Glutamatergic neuron (in vitro differentiated cells): ENCODE results near the gene LEKR1. TPM values are rescaled to one million over a fixed set of nuclear protein-coding genes. Genes with fewer than 3 reads are reported as not detected.
"Not testable (repeated sequence)": the region's sequence is repeated elsewhere in the genome, so short reads cannot be mapped to it uniquely, and the experiment has no call there.

Source experiments
- DNase-seq: peaks from one replicate; pipeline ENCODE4 v3.0.0; 2022
- H3K27ac Mint-ChIP-seq: one replicate; pipeline ENCODE4 v1.8.0; 2020; ENCODE audit warnings: mild to moderate bottlenecking, mixed read lengths, inconsistent platforms; ENCODE audit not compliant: unreplicated experiment
- H3K27me3 Mint-ChIP-seq: one replicate; pipeline ENCODE4 v1.8.0; 2020; ENCODE audit warnings: mild to moderate bottlenecking, moderate library complexity, mixed read lengths, inconsistent platforms; ENCODE audit not compliant: unreplicated experiment
- H3K36me3 Mint-ChIP-seq: one replicate; pipeline ENCODE4 v1.8.0; 2020; ENCODE audit warnings: mild to moderate bottlenecking, mixed read lengths, inconsistent platforms; ENCODE audit not compliant: unreplicated experiment
- H3K4me1 Mint-ChIP-seq: one replicate; pipeline ENCODE4 v1.8.0; 2020; ENCODE audit warnings: mild to moderate bottlenecking, low read depth, mixed read lengths, inconsistent platforms; ENCODE audit not compliant: unreplicated experiment
- H3K4me3 Mint-ChIP-seq: one replicate; pipeline ENCODE4 v1.8.0; 2020; ENCODE audit warnings: mild to moderate bottlenecking, mixed read lengths, inconsistent platforms; ENCODE audit not compliant: unreplicated experiment
- H3K9me3 Mint-ChIP-seq: one replicate; pipeline ENCODE4 v1.8.0; 2020; ENCODE audit warnings: mild to moderate bottlenecking, moderate library complexity, mixed read lengths, inconsistent platforms; ENCODE audit not compliant: unreplicated experiment
- CTCF ChIP-seq: fragments of 200-600 bp; sonication (generic); IDR thresholded peaks from one replicate; pipeline ENCODE4 v1.5.0; 2021; ENCODE audit not compliant: partially characterized antibody, unreplicated experiment
- total RNA-seq: library from RNA; stranded (reverse); fragmentation: NEBNext Ultra II Directional; extraction: Animal tissue kit (Norgen Biotek cat#: 25700); gene quantifications from one replicate; pipeline ENCODE4 v1.2.1, GENCODE V29; 2021; ENCODE audit not compliant: unreplicated experiment

Gene LEKR1
- total RNA-seq, 1 donor from 2014 or later = 0.56 TPM

GRCh38 chr3:156957715-156958114 lies 131.6 kb downstream of the LEKR1 start:
- no peak for TF ChIP-seq CTCF
- H3K27me3 Mint-ChIP-seq = no peaks in the 10 kb centered on the region
- H3K36me3 Mint-ChIP-seq = no peaks in the 10 kb centered on the region
- no peak overlapping the region for H3K27ac Mint-ChIP-seq
- H3K9me3 Mint-ChIP-seq = peaks cover 1% of the 10 kb centered on the region
- H3K4me1 Mint-ChIP-seq = no peaks in the 10 kb centered on the region
- DNase-seq = no peak
- H3K4me3 Mint-ChIP-seq = no peak overlapping the region

GRCh38 chr3:156963096-156963495 lies 136.9 kb downstream of the LEKR1 start:
- H3K4me1 Mint-ChIP-seq = no peaks in the 10 kb centered on the region
- no peaks in the 10 kb centered on the region for H3K27me3 Mint-ChIP-seq
- no peaks in the 10 kb centered on the region for H3K36me3 Mint-ChIP-seq
- DNase-seq = no peak
- no peak for TF ChIP-seq CTCF
- H3K27ac Mint-ChIP-seq = no peak overlapping the region
- H3K9me3 Mint-ChIP-seq = peaks cover 3% of the 10 kb centered on the region
- no peak overlapping the region for H3K4me3 Mint-ChIP-seq

- H3K27ac Mint-ChIP-seq = no peak overlapping the region
- H3K36me3 Mint-ChIP-seq = no peaks in the 10 kb centered on the region
- peaks cover 2% of the 10 kb centered on the region for H3K27me3 Mint-ChIP-seq
- no peaks in the 10 kb centered on the region for H3K4me1 Mint-ChIP-seq
- no peak for DNase-seq
- H3K9me3 Mint-ChIP-seq = peaks cover 6% of the 10 kb centered on the region
- no peak for TF ChIP-seq CTCF
- H3K4me3 Mint-ChIP-seq = no peak overlapping the region
These were observed 138.4 kb downstream of the LEKR1 start for GRCh38 chr3:156964577-156964976.

- H3K4me1 Mint-ChIP-seq, H3K9me3 Mint-ChIP-seq, H3K36me3 Mint-ChIP-seq, H3K4me3 Mint-ChIP-seq, H3K27me3 Mint-ChIP-seq, DNase-seq, H3K27ac Mint-ChIP-seq: not testable (repeated sequence)
These were observed 140.2 kb downstream of the LEKR1 start for GRCh38 chr3:156966349-156966748.

- no peak for DNase-seq
- Mint-ChIP-seq H3K9me3 (peaks cover 3% of the 10 kb centered on the region), H3K27ac (no peak overlapping the region), H3K4me3 (no peak overlapping the region), H3K27me3 (peaks cover 2% of the 10 kb centered on the region), H3K4me1 (no peaks in the 10 kb centered on the region), H3K36me3 (no peaks in the 10 kb centered on the region)
- no peak for TF ChIP-seq CTCF
These were observed 147.8 kb downstream of the LEKR1 start for GRCh38 chr3:156973954-156974353.

GRCh38 chr3:156974931-156975330 lies 148.8 kb downstream of the LEKR1 start:
- Mint-ChIP-seq H3K4me3 (no peak overlapping the region), H3K9me3 (no peaks in the 10 kb centered on the region), H3K36me3 (no peaks in the 10 kb centered on the region), H3K27me3 (no peaks in the 10 kb centered on the region), H3K27ac (no peak overlapping the region), H3K4me1 (no peaks in the 10 kb centered on the region)
- DNase-seq = no peak
- no peak for TF ChIP-seq CTCF
